Measurements from ENCODE around the gene IWS1.

- TF ChIP-seq CTCF (IDR thresholded peaks at IDR 0.05) (no peak), POLR2A (IDR thresholded peaks at IDR 0.05) (no peak)
Observed at GRCh38 chr2:127456960-127457359, 69.3 kb downstream of the IWS1 start.
